ENCODE results near the gene BATF3. TPM values are rescaled to one million over a fixed set of nuclear protein-coding genes. Genes with fewer than 3 reads are reported as not detected.

BATF3 gene
- total RNA-seq, 1 experiment from 2014 or later, result 2.1 TPM

DNA sequence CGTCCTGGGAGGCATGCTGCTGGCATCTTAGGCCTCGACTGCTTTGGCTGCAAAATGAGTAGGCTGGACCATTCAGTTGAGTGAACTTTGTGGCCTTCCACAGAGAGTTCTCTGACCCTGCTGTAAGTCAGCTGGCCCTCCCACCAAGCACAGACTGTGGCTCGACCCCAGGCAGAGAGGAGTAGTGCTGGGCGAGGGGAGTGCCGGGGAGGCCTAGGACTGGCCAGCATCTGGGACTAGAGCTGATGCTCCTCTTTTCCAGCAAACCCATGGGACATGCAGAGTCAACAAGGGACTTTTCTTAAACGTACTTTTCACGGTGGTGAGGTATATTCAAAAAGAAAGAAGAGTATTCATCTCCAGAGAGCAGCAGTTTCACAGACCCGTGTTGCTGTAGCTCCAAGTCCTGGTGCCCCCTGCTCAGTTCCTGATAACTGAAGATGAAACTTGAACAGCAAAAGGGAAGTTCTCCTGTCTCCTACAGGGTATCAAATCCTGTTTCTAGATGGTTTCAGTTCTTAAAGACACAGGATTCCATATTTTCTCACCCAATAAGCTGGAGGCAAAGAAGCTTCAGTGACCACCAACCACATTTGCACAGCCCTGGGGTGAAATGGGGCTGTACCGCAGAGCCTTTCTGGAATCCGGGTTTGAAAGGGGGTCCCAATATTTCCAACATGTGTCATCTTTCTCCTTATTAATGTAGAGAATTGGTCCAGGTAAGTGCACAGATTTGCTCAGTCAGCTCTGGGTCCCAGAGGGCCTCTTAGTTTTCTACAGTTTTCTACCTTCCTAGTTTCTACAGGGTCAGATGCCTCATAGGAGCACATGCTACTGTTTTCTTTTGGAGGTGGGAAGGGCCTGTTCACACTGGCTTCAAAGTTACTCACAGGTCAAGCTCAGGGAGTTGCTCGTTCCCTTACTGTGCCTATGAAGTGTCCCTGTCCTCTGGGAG lies 20.9 kb downstream of the BATF3 start:
- peak; percentile 5 for DNase-seq
- Histone ChIP-seq H2AK5ac (ENCODE audit: insufficient read length, low read length) (no peak overlapping the region), H4K91ac (ENCODE audit: insufficient read length, low read depth, low read length) (no peak overlapping the region), H2BK15ac (ENCODE audit: low read depth, low read length) (no peak overlapping the region), H3K79me2 (ENCODE audit: insufficient read depth, low read length) (no peaks in the 10 kb centered on the region), H3K14ac (ENCODE audit: insufficient read depth, low read length) (no peak overlapping the region), H3K56ac (ENCODE audit: insufficient read length, low read depth, low read length) (no peak overlapping the region), H2BK120ac (ENCODE audit: low read depth, low read length, poor library complexity, severe bottlenecking) (no peak overlapping the region), H3K4ac (ENCODE audit: low read depth, low read length) (no peak overlapping the region), H3K9me3 (ENCODE audit: control insufficient read depth, low read depth, low read length) (no peaks in the 10 kb centered on the region), H4K20me1 (ENCODE audit: control insufficient read depth, insufficient read depth, insufficient read length) (no peaks in the 10 kb centered on the region), H3K4me2 (ENCODE audit: insufficient read depth, insufficient read length, low read length) (no peak overlapping the region), H3K79me1 (ENCODE audit: insufficient read depth, low read depth, low read length, poor library complexity, severe bottlenecking) (no peaks in the 10 kb centered on the region), H4K8ac (replicated peaks; ENCODE audit: insufficient read length, low read depth, low read length) (no peak overlapping the region), H3K27ac (ENCODE audit: insufficient read length, low read depth, low read length) (no peak overlapping the region), H2BK5ac (ENCODE audit: insufficient read length, low read length) (no peak overlapping the region), H3K9ac (ENCODE audit: extremely low read depth, insufficient read length, low read length) (no peak overlapping the region), H3K4me1 (ENCODE audit: insufficient read depth, low read length) (peaks cover 3% of the 10 kb centered on the region), H4K5ac (ENCODE audit: insufficient read length, low read depth, low read length) (no peak overlapping the region), H3T11ph (ENCODE audit: low read length) (no peak overlapping the region), H3K23me2 (ENCODE audit: insufficient read length, low read depth, low read length, poor library complexity, severe bottlenecking) (no peaks in the 10 kb centered on the region), H3K23ac (ENCODE audit: insufficient read length, low read depth, low read length) (no peak overlapping the region), H2BK12ac (ENCODE audit: insufficient read length, low read depth, low read length) (no peak overlapping the region), H2AFZ (ENCODE audit: low read length) (no peak overlapping the region), H3K18ac (ENCODE audit: insufficient read length, low read depth, low read length) (no peak overlapping the region), H2BK20ac (ENCODE audit: low read depth, low read length, poor library complexity, severe bottlenecking) (no peak overlapping the region), H3K27me3 (ENCODE audit: insufficient read depth, low read length) (no peaks in the 10 kb centered on the region)
- Mint-ChIP-seq H3K9me3 (no peaks in the 10 kb centered on the region; a peak in 1 of 5 replicates), H3K4me1 (peaks cover 8 to 14% of the 10 kb centered on the region in 2 experiments; a peak in 3 of 4 replicates), H3K27ac (peak overlapping the region in 1 of 3 experiments; percentile 59; a peak in 1 of 7 replicates), H3K36me3 (ENCODE audit: insufficient read depth in 1 of 3, low read depth in 3 of 3) (no peaks in the 10 kb centered on the region), H3K4me3 (no peak overlapping the region), H3K27me3 (ENCODE audit: low read depth) (peaks cover 6% of the 10 kb centered on the region)
- no peak for TF ChIP-seq CTCF (conservative IDR thresholded peaks at IDR 0.05)
- no CpG with 5 or more reads among the region's 11 CpGs for WGBS (ENCODE audit: extremely low coverage, insufficient read length, low lambda C conversion rate)
